LNCAP (cell line): ENCODE measurements around the gene ZRANB3.

ENCODE experiments used
- CTCF ChIP-seq: fragments of 450-650 bp; IDR thresholded peaks from 2 replicates; pipeline ENCODE4 v1.5.1; 2017; ENCODE audit warnings: mild to moderate bottlenecking

Gene ZRANB3

GRCh38 chr2:135164431-135164830 lies 366.6 kb downstream of the ZRANB3 start:
- TF ChIP-seq CTCF: no peak

GRCh38 chr2:135163901-135164300 lies 367.1 kb downstream of the ZRANB3 start:
- no peak for TF ChIP-seq CTCF

- no peak for TF ChIP-seq CTCF
Observed at GRCh38 chr2:135163306-135163705, 367.7 kb downstream of the ZRANB3 start.

DNA sequence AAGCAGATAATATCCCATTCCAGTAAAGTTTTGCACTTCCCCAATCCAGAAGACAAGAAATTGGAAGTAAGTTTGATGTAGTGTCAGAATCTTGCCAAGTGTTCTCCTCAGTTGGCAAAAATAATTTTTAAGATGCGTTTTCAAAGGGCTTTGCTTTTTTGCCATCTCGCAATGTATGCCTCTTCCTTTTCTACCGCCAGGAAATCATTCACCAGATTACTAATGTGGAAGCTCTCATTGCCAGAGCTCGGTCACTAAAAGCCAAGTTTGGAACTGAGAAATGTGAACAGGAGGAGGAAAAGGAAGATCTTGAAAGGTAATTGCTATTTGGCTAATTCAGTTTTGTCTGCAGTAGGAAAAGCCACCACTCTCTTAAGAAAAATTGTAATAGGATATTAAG lies 368.2 kb downstream of the ZRANB3 start:
- no peak for TF ChIP-seq CTCF

- no peak for TF ChIP-seq CTCF
Observed at GRCh38 chr2:135162377-135162776, 368.6 kb downstream of the ZRANB3 start.

GRCh38 chr2:135159191-135159590 lies 371.8 kb downstream of the ZRANB3 start:
- TF ChIP-seq CTCF: no peak

GRCh38 chr2:135157856-135158255 lies 373.2 kb downstream of the ZRANB3 start:
- TF ChIP-seq CTCF: no peak

- TF ChIP-seq CTCF: no peak
Observed at GRCh38 chr2:135154962-135155361, 376.1 kb downstream of the ZRANB3 start.
